Panc1 (cell line): Measurements from ENCODE around the gene BRI3BP. TPM values are rescaled to one million over a fixed set of nuclear protein-coding genes. Genes with fewer than 3 reads are reported as not detected.

Source experiments
- ATAC-seq: fragments of 200-7000 bp; cut with Tn5 transposase; 2 replicates; pipeline ENCODE4 v1.9.1; 2020; ENCODE audit warnings: mild to moderate bottlenecking, moderate library complexity
- BruUV-seq: library from RNA; stranded (reverse); fragments of 400-500 nt; replicated peaks from 2 replicates; lab custom pipeline; 2021; lab: Mats Ljungman, UMichigan
- CTCF ChIA-PET: fragments of 300-600 bp; sonication (Branson Sonifier 250); formaldehyde crosslinking; loops from one replicate; lab custom pipeline; 2022; ENCODE audit warnings: antibody characterized with exemption; lab: Charles Lee
- POLR2A ChIA-PET: fragments of 300-600 bp; sonication (Branson Sonifier 250); formaldehyde crosslinking; loops from one replicate; lab custom pipeline; 2022; ENCODE audit warnings: antibody characterized with exemption; lab: Charles Lee
- DNase-seq: peaks from one replicate; pipeline ENCODE4 v3.0.0-alpha.2; 2010; ENCODE audit warnings: low read depth, low spot score
- H3K27ac ChIP-seq: 2 replicates; pipeline ENCODE4 v1.5.1; 2011; ENCODE audit warnings: mild to moderate bottlenecking, low read length, inconsistent platforms
- H3K27me3 ChIP-seq: fragments of 200-500 bp; sonication (Bioruptor generic); 2 replicates; pipeline ENCODE4 v1.6.0; 2014; ENCODE audit warnings: low read length, inconsistent platforms; ENCODE audit not compliant: control insufficient read depth, insufficient read depth
- H3K36me3 ChIP-seq: fragments of 200-500 bp; sonication (Bioruptor generic); 2 replicates; pipeline ENCODE4 v1.5.1; 2014; ENCODE audit warnings: inconsistent platforms, mild to moderate bottlenecking, low read length, moderate library complexity; ENCODE audit not compliant: control insufficient read depth, insufficient read depth
- H3K4me1 ChIP-seq: 2 replicates; pipeline ENCODE4 v1.5.1; 2011; ENCODE audit warnings: inconsistent platforms, mild to moderate bottlenecking, low read length, moderate library complexity; ENCODE audit not compliant: control insufficient read depth, insufficient read depth
- H3K4me3 ChIP-seq, 2 experiments: 2 replicates each; pipeline ENCODE4 v1.5.1; 2011 to 2012; ENCODE audit warnings: low read depth in 2 of 2, low read length in 2 of 2, mild to moderate bottlenecking in 2 of 2, inconsistent platforms in 1 of 2, moderate library complexity in 1 of 2
- H3K9me3 ChIP-seq: fragments of 200-500 bp; sonication (Bioruptor generic); 2 replicates; pipeline ENCODE4 v1.5.1; 2014; ENCODE audit warnings: low read depth, mild to moderate bottlenecking, inconsistent platforms, low read length, moderate library complexity; ENCODE audit not compliant: control insufficient read depth, insufficient read depth
- POLR2AphosphoS5 ChIP-seq: IDR thresholded peaks from 2 replicates; pipeline ENCODE4 v1.6.1; 2012; ENCODE audit warnings: mild to moderate bottlenecking, low read depth, low read length, moderate library complexity
- SIN3A ChIP-seq: IDR thresholded peaks from 2 replicates; pipeline ENCODE4 v1.6.1; 2012; ENCODE audit warnings: low read depth, mild to moderate bottlenecking, low read length, moderate library complexity, borderline replicate concordance; ENCODE audit not compliant: insufficient read depth
- TCF7L2 ChIP-seq: IDR thresholded peaks from 2 replicates; pipeline ENCODE4 v1.6.1; 2011; ENCODE audit warnings: mild to moderate bottlenecking, low read depth, low read length, inconsistent platforms
- in situ Hi-C: cut with HindIII; loops from 2 replicates; pipeline ENCODE4 v1.10.0; 2016; ENCODE audit warnings: low sequenced_read_pairs, low pct_unique_long_range_greater_than_20kb
- intact Hi-C: fragments of 100-400 bp; cut with micrococcal nuclease; formaldehyde crosslinking; loops from one replicate; pipeline ENCODE4 v1.10.0; 2022; ENCODE audit not compliant: unreplicated experiment
- total RNA-seq: library from RNA; stranded (reverse); gene quantifications from one replicate; pipeline ENCODE4 v1.2.1, GENCODE V29; 2021; ENCODE audit not compliant: unreplicated experiment
- TF ChIP-seq, protein P1 (sequence below), 2 experiments: IDR thresholded peaks; 2 replicates each; pipeline ENCODE4 v1.6.1; 2011 to 2012; ENCODE audit warnings: low read depth in 2 of 2, control low read depth in 1 of 2, low read length in 1 of 2, mild to moderate bottlenecking in 1 of 2, moderate library complexity in 1 of 2; ENCODE audit not compliant: insufficient read depth in 1 of 2
- TF ChIP-seq, protein P2 (sequence below): fragments of 450-650 bp; IDR thresholded peaks from 2 replicates; pipeline ENCODE4 v1.5.1; 2017; ENCODE audit warnings: mild to moderate bottlenecking

BRI3BP gene
- total RNA-seq, 1 experiment from 2014 or later, result 35.1 TPM

DNA sequence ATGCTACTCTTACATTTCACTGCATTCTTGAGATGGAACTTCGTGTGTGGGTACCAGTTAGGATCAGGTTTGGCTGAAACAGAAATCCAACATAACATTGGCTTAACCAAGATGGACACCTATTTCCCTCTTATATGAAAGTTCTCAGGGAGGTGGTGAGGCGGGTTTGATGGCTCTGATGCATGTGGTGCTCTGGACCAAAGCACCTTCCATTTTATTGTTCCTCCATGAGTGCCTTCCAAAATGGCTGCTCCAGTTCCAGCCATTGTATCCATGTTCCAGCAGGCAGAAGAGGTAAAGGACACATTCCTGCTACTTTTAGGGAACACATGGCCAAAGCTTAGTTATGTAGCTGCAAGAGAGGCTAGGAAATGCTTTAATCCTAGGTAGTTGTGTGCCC, 29.6 kb downstream of the BRI3BP start:
- no peak for ATAC-seq
- CTCF ChIA-PET, result no interaction called here
- Histone ChIP-seq H3K27me3 (no peaks in the 10 kb centered on the region), H3K4me1 (no peaks in the 10 kb centered on the region), H3K36me3 (no peaks in the 10 kb centered on the region), H3K27ac (no peak overlapping the region), H3K9me3 (no peaks in the 10 kb centered on the region), H3K4me3 (no peak overlapping the region)
- no peak for DNase-seq
- POLR2A ChIA-PET, result no interaction called here
- in situ Hi-C loops (no loop called here), intact Hi-C loops (no loop called here)
- BruUV-seq, result no TSS peak
- TF ChIP-seq, protein P1, sequence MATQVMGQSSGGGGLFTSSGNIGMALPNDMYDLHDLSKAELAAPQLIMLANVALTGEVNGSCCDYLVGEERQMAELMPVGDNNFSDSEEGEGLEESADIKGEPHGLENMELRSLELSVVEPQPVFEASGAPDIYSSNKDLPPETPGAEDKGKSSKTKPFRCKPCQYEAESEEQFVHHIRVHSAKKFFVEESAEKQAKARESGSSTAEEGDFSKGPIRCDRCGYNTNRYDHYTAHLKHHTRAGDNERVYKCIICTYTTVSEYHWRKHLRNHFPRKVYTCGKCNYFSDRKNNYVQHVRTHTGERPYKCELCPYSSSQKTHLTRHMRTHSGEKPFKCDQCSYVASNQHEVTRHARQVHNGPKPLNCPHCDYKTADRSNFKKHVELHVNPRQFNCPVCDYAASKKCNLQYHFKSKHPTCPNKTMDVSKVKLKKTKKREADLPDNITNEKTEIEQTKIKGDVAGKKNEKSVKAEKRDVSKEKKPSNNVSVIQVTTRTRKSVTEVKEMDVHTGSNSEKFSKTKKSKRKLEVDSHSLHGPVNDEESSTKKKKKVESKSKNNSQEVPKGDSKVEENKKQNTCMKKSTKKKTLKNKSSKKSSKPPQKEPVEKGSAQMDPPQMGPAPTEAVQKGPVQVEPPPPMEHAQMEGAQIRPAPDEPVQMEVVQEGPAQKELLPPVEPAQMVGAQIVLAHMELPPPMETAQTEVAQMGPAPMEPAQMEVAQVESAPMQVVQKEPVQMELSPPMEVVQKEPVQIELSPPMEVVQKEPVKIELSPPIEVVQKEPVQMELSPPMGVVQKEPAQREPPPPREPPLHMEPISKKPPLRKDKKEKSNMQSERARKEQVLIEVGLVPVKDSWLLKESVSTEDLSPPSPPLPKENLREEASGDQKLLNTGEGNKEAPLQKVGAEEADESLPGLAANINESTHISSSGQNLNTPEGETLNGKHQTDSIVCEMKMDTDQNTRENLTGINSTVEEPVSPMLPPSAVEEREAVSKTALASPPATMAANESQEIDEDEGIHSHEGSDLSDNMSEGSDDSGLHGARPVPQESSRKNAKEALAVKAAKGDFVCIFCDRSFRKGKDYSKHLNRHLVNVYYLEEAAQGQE (IDR thresholded peaks at IDR 0.05; ENCODE audit: insufficient read depth in 1 of 2, low read depth in 2 of 2, low read length in 1 of 2), result no peak
- TF ChIP-seq, protein P2, sequence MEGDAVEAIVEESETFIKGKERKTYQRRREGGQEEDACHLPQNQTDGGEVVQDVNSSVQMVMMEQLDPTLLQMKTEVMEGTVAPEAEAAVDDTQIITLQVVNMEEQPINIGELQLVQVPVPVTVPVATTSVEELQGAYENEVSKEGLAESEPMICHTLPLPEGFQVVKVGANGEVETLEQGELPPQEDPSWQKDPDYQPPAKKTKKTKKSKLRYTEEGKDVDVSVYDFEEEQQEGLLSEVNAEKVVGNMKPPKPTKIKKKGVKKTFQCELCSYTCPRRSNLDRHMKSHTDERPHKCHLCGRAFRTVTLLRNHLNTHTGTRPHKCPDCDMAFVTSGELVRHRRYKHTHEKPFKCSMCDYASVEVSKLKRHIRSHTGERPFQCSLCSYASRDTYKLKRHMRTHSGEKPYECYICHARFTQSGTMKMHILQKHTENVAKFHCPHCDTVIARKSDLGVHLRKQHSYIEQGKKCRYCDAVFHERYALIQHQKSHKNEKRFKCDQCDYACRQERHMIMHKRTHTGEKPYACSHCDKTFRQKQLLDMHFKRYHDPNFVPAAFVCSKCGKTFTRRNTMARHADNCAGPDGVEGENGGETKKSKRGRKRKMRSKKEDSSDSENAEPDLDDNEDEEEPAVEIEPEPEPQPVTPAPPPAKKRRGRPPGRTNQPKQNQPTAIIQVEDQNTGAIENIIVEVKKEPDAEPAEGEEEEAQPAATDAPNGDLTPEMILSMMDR, result no peak
- TF ChIP-seq SIN3A (no peak), POLR2AphosphoS5 (no peak), TCF7L2 (no peak)

DNA sequence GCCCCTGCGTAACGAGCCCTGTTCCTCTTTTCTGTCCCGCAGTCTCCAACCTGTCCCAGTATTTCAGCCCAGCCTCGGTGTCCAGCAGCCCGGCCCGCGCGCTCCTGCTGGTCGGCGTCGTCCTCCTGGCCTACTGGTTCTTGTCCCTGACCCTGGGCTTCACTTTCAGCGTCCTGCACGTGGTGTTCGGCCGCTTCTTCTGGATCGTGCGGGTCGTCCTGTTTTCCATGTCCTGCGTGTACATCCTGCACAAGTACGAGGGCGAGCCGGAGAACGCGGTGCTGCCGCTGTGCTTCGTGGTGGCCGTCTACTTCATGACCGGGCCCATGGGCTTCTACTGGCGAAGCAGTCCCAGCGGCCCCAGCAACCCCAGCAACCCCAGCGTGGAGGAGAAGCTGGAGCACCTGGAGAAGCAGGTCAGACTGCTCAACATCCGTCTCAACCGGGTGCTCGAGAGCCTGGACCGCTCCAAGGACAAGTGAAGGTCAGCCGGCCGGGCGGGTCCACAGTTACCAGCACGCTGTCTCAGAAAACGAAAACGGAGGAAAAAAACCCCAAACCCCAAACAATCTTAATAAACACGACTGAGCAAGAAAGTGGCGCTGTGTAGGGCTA, 31.6 kb downstream of the BRI3BP start:
- Histone ChIP-seq H3K27ac (no peak overlapping the region), H3K9me3 (no peaks in the 10 kb centered on the region), H3K27me3 (no peaks in the 10 kb centered on the region), H3K36me3 (no peaks in the 10 kb centered on the region), H3K4me1 (no peaks in the 10 kb centered on the region), H3K4me3 (no peak overlapping the region)
- no TSS peak for BruUV-seq
- in situ Hi-C loops, result no loop called here
- DNase-seq (no peak), ATAC-seq (no peak)
- TF ChIP-seq, protein P2, result no peak
- TF ChIP-seq POLR2AphosphoS5 (no peak), SIN3A (no peak), TCF7L2 (no peak)
- TF ChIP-seq, protein P1 (IDR thresholded peaks at IDR 0.05; ENCODE audit: insufficient read depth in 1 of 2, low read depth in 2 of 2, low read length in 1 of 2), result no peak
- ChIA-PET POLR2A (interaction anchor here (0.6 kb wide), 1 partner anchor 14 kb away, joined by 3 read pairs; no protein-coding TSS in a partner anchor), CTCF (no interaction called here)
- intact Hi-C loops, result no loop called here
